Esophagus (tissue), 2 donors: ENCODE data around the gene CCDC116. TPM values are rescaled to one million over a fixed set of nuclear protein-coding genes. Genes with fewer than 3 reads are reported as not detected.
A peak's percentile ranks its signal among the peaks of the same experiment; 100 is the strongest.

Experiments
- H3K27ac ChIP-seq, 2 donors: one replicate each; pipeline ENCODE4 v1.5.1; 2013; ENCODE audit warnings: low read depth in 2 of 2, mild to moderate bottlenecking in 2 of 2, inconsistent platforms in 1 of 2, low read length in 1 of 2, moderate library complexity in 1 of 2
- H3K27me3 ChIP-seq, 2 donors: one replicate each; pipeline ENCODE4 v1.6.1; 2013; ENCODE audit warnings: low read length in 2 of 2, control low read depth in 1 of 2, mild to moderate bottlenecking in 1 of 2; ENCODE audit not compliant: insufficient read depth in 2 of 2, control insufficient read depth in 1 of 2
- H3K36me3 ChIP-seq, 2 donors: one replicate each; pipeline ENCODE4 v1.6.1; 2013; ENCODE audit warnings: low read length in 1 of 2; ENCODE audit not compliant: control insufficient read depth in 2 of 2, insufficient read depth in 2 of 2
- H3K4me1 ChIP-seq, 2 donors: one replicate each; pipeline ENCODE4 v1.6.1; 2013; ENCODE audit warnings: low read length in 1 of 2; ENCODE audit not compliant: control insufficient read depth in 2 of 2, insufficient read depth in 2 of 2
- H3K4me3 ChIP-seq, 2 donors: one replicate each; pipeline ENCODE4 v1.5.1; 2013; ENCODE audit warnings: low read length in 2 of 2, mild to moderate bottlenecking in 2 of 2, low read depth in 1 of 2, moderate library complexity in 1 of 2
- H3K9me3 ChIP-seq, 2 donors: one replicate each; pipeline ENCODE4 v1.6.1; 2013; ENCODE audit warnings: mild to moderate bottlenecking in 2 of 2, low read depth in 1 of 2, low read length in 1 of 2, moderate library complexity in 1 of 2; ENCODE audit not compliant: control insufficient read depth in 2 of 2, insufficient read depth in 1 of 2
- WGBS, 2 donors: extraction: QIAGEN DNeasy Blood & Tissue Kit; methylation state at CpG; one replicate each; pipeline ENCODE4 v1.1.7; 2013; 5-methylcytosine and 5-hydroxymethylcytosine counted together
- polyA plus RNA-seq, 2 donors: library from polyadenylated mRNA; stranded (reverse); fragments of 200-250 nt; gene quantifications; one replicate each; pipeline ENCODE4 v1.2.3, GENCODE V29; 2013
- donor health status: healthy with polysubstance abuse.
- donor health status: Bipolar disorder and iron deficiency.

Gene CCDC116, protein sequence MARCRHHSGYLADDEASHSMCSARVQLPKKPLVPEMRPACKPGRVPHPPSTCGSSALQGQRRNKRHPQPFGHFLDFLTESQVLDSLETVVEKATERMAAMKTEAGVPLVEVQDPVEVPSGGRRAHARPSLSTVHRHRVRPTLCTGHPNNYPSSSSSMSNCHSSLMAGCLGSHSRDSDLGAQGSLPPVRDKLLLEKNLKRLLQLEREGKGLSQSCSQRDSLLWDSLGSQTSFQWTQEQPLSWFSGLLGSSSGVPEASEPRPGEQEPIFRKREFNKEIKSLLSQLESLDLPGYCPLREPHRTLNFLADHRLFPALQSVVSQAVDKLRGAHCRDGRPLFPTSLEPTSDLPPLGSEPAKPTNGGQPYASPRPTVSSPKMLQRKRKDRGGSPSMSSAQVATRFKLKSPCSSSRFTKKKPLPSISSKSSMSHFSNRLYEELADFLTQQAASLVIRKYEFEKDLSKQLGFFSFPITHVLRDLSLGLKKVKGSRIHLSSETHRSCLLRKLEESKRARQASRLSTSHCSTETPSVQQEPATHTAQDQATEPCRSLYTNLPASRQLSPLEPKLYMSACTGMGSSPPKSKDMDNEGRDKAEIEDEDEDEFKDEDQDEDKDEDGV
- under 1 TPM; 0.25 to 0.61 TPM for polyA plus RNA-seq

DNA sequence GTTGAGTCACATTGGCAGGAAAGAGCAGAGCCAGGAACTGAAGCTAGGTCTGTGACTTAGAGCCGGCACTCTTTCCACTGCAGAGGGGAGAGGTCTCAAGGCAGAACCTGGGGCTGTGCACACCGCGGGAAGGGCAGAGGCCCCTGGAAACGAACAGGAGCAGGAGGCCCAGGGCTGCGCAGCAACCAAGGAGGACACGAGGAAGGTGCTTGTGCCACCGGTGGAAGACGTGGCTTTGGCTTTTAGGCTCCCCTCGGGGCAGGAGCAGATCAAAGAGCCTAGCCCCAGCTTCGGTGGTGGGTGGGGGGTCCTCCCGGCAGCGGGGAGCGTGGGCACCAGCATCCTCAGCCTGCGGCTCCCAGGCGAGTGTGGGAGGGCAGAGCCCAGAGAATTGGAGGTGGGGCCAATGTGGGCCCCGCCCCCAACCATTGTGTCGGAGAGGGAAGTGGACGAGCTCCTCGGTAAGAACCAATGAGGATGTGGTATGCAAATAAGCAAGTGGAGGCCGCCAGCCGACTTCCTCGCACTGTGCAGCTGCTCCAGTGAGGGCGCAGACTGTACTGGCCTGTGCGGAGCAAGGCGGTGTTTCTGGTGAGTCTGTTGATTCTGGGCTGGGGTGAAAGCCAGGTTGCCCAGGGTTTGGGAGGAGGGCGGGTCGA is at the start of gene CCDC116:
Gene CCDC116 (plus strand): TSS at position 524 of the 659 bp plus-strand sequence. CDS start 422 bp downstream, outside the sequence.
- WGBS, 2 donors, result 80 to 86% methylated on average over 27 of the region's 27 CpGs
- Histone ChIP-seq H3K9me3 (no peaks in the 10 kb centered on the region), H3K36me3 (peaks cover 0 to 3% of the 10 kb centered on the region in 2 donors), H3K4me1 (peaks cover 4 to 11% of the 10 kb centered on the region in 2 donors), H3K27ac (no peak within 1 kb of the TSS), H3K4me3 (no peak within 1 kb of the TSS), H3K27me3 (no peaks in the 10 kb centered on the region)

DNA sequence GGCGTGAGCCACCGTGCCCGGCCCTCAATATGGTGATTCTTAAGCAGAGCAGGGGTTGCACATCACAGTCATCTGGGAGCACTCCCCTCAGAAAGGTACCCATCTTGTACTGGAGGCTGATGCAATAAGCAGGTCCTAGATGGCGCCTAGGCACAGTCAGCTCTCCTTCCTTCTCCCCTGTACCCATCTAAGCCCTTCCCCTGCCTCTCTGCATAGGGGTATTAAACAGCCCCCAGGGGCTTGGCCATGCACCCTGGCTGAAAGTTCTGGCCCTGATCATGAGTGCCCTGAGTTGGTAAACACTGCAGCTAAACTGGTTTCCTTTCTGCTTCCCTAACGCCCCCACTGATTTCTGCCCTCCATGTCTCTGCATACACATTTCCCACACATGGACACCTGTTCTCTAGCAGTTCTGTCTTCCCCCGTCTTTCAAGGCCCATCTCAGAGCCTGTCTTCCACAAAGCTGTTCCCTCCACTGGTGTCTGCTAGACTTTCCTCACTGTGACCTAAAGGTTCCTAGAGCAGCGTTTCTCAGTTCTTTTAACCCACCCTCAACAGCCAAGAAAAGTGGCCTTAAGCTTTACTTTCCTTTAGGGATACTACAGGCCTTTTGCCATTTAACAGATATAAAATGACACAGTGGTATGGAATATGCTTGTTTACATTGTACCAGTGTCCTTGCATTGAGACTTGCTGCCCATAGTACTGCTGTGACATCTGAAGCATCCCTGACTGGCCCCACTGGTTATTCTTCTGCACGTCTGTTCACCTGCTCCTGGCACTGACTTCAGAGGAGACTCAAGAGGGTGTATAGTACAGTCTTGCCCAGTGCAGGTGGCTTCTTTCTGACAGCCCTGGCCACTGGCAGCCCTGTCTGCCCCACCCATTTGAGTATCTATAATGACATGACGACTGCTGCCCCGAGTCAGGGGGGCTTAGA is 49.5 kb upstream of the CCDC116 start:
- peaks cover 0 to 4% of the 10 kb centered on the region in 2 donors for H3K36me3 ChIP-seq
- H3K27me3 ChIP-seq, result no peaks in the 10 kb centered on the region
- H3K9me3 ChIP-seq, result no peaks in the 10 kb centered on the region
- H3K4me3 ChIP-seq, result no peak overlapping the region
- 54 to 57% methylated on average over 10 of the region's 10 CpGs for WGBS, 2 donors
- peak overlapping the region; percentile 14 to 61 for H3K27ac ChIP-seq
- H3K4me1 ChIP-seq, result peaks cover 12% of the 10 kb centered on the region in 2 donors

DNA sequence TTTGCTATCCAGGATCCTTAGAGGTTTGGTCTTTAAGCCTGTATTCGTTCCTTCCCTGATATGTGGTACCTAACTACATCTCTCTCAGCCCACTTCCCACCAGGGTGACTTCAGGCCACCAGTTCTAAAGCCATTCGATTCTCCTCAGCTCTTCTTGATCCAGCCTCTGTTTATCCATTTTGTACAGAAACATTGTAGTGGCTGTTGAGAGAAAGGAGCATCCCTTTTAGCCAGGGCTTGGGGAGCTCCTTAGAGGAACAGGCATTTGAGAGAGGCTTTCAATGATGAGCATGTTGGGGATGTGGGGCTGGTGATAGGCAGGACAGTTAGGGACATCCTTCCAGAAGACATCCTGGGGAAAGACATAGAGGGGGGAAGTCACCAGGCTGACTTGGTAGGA is 47.2 kb upstream of the CCDC116 start:
- no peaks in the 10 kb centered on the region for H3K9me3 ChIP-seq
- peaks cover 0 to 2% of the 10 kb centered on the region in 2 donors for H3K36me3 ChIP-seq
- H3K27ac ChIP-seq, result no peak overlapping the region
- H3K27me3 ChIP-seq, result no peaks in the 10 kb centered on the region
- H3K4me3 ChIP-seq, result no peak overlapping the region
- WGBS, 2 donors, result 82 to 84% methylated on average over 2 of the region's 2 CpGs
- peaks cover 8 to 9% of the 10 kb centered on the region in 2 donors for H3K4me1 ChIP-seq

DNA sequence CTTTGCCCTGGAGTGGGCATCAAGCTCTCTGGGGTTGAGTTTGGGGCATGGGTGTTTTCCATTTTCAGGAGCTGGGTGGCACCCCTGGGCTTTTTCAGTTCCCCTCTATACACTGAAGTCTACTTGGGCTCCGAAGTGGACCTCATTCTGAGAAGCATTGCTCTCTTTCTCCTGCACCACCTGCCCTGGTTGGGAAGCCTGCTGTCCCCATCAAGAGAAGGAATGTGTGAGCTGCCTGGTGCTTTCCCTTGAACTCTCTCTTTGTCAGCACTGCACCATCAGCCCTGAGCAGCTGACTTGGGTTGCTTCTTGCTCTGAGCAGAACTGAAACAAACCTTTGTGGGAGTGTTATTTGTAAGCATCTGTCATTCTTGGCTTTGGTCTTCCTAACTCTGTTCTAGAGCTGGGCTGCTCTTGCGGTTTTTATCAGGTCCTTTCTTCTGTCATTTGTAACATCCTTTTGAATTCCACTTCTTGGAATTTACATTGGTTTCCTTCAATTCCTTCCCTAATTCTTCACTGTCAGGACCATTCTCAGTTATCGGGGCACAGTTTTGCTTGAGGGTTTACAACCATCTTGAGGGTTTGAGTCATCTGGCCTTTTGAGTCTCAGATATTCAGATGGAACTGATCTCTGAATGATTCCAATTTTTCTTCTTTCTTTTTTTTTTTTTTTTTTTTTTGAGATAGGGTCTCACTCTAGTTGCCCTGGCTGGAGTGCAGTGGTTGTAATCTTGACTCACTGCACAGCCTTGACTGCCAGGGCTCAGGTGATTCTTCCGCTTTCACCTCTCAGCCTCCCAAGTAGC is 44.6 kb upstream of the CCDC116 start:
- peaks cover 11 to 15% of the 10 kb centered on the region in 2 donors for H3K4me1 ChIP-seq
- peaks cover 0 to 7% of the 10 kb centered on the region in 2 donors for H3K36me3 ChIP-seq

DNA sequence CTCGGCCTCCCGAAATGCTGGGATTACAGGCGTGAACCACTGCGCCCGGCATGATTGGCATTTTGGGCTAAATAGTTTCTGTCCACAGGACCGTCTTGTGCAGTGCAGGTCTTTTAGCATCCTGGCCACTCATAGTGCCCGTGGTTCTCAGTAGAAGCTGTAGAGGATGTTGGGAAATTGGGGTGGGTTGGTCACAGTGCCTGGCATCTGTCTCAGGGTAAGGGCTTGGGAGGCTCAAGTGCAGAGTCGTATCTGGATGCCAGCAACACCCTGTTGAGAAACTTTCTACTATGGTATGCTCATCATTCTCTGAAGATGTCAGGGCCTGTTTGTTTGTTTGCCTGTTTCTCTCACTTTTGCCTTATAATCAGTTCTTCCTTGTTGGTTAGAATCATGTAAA is 43.2 kb upstream of the CCDC116 start:
- no peaks in the 10 kb centered on the region for H3K27me3 ChIP-seq
- no peak overlapping the region for H3K27ac ChIP-seq
- H3K9me3 ChIP-seq, result no peaks in the 10 kb centered on the region
- peaks cover 7 to 9% of the 10 kb centered on the region in 2 donors for H3K4me1 ChIP-seq
- no peak overlapping the region for H3K4me3 ChIP-seq
- 88 to 90% methylated on average over 8 of the region's 8 CpGs for WGBS, 2 donors
- H3K36me3 ChIP-seq, result peaks cover 11 to 19% of the 10 kb centered on the region in 2 donors

More for the DNA sequence above, 44.6 kb upstream of the CCDC116 start:
- no peaks in the 10 kb centered on the region for H3K27me3 ChIP-seq
- H3K9me3 ChIP-seq, result no peaks in the 10 kb centered on the region
- H3K27ac ChIP-seq, result no peak overlapping the region
- WGBS, 2 donors, result 58 to 67% methylated on average over 4 of the region's 4 CpGs
- no peak overlapping the region for H3K4me3 ChIP-seq

DNA sequence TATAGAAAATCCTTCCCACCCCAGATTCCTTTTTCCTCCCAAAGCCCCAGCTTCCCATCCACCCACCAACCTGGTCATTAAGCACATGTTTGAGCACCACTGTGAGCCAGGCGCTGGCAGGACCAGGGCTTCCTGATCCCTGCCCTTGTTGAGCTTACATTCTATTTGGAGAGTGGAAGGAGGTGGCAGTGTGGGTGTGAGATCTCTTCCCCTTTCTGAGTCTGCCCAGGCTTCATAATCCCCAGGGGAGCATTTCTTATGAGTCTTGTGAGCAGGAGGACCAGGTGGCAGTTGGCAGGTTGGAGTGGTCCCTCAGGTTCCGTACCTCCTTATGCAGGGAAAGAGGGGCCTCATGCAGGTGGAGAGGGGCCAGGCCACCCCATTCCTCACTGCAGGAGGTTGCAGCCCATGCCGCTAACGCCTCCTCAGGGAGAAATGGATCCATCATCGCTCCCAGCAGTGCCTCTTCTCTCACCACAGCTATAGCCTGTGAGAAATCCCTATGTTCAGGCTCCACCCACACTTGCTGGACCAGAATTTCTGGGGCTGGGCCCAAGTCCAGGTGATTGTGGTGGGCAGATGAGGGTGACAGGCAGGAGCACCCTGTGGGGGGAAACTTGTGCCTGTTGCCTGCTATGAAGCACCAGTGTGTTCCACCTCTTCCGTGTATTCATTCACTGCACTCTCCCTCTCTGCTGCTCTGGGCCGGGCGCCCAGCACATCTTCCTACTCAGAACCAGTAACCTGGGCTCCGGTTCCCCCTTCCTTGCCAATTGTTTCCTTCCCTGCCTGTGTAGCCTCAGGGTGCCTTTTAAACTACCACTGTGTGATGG is 41.5 kb upstream of the CCDC116 start:
- 66 to 67% methylated on average over 9 of the region's 9 CpGs for WGBS, 2 donors
- H3K4me1 ChIP-seq, result peaks cover 7 to 9% of the 10 kb centered on the region in 2 donors
- H3K27me3 ChIP-seq, result no peaks in the 10 kb centered on the region
- no peaks in the 10 kb centered on the region for H3K9me3 ChIP-seq
- peaks cover 20 to 26% of the 10 kb centered on the region in 2 donors for H3K36me3 ChIP-seq
- H3K27ac ChIP-seq, result peak overlapping the region in 1 of 2 donors; percentile 26
- no peak overlapping the region for H3K4me3 ChIP-seq

DNA sequence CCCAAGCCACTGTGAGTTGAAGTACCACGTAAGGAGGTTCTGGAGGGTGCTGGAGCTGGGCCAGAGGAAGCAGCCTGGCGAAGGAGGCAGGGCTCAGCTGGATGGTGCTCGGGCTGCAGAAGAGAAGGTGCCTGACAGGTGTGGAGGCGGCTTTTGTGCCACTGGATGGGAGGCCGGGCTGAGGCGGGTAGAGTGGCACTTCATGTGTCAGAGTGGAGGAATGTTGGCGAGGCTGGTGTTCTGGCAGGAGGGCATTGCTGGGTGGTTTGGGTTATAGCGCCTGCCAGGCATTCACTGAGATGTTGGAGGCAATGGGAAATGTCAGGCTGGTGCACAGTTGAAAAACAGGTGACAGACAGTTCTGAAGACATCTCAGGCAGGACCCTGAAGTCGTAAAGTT is 40.9 kb upstream of the CCDC116 start:
- WGBS, 2 donors, result 51 to 60% methylated on average over 9 of the region's 9 CpGs
- Histone ChIP-seq H3K4me3 (no peak overlapping the region), H3K9me3 (no peaks in the 10 kb centered on the region), H3K36me3 (peaks cover 20 to 29% of the 10 kb centered on the region in 2 donors), H3K4me1 (peaks cover 7 to 9% of the 10 kb centered on the region in 2 donors), H3K27me3 (no peaks in the 10 kb centered on the region), H3K27ac (no peak overlapping the region)

DNA sequence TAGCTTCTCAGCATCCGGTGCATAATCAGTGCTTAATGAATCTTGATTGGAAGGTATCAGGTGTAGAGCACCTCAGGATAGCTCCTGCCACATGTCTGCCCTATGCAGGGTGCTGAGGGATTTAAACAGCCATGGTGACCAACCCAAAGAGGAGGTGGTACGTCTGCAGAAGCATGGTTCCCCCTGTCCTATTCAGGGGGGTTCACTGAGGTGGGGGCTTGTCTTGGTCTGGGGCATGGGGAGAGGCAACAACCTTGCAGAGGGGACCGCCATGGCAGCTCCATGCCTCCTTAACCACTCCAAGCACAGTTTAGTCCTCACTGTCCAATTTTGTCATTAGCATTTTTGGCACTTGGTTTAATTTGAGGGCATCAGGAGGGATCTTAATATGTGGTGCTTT is 40.1 kb upstream of the CCDC116 start:
- H3K27ac ChIP-seq, result no peak overlapping the region
- H3K9me3 ChIP-seq, result no peaks in the 10 kb centered on the region
- H3K4me3 ChIP-seq, result no peak overlapping the region
- peaks cover 20 to 29% of the 10 kb centered on the region in 2 donors for H3K36me3 ChIP-seq
- no peaks in the 10 kb centered on the region for H3K27me3 ChIP-seq
- peaks cover 7 to 9% of the 10 kb centered on the region in 2 donors for H3K4me1 ChIP-seq
- 93 to 95% methylated on average over 3 of the region's 3 CpGs for WGBS, 2 donors
